MM.1S (cell line): Measurements from ENCODE around the gene NDUFS7.

Source experiments
- DNase-seq: peaks from one replicate; pipeline ENCODE4 v3.0.0-alpha.2; 2015
- H2AFZ ChIP-seq: fragments of 300-600 bp; sonication (generic); 2 replicates; pipeline ENCODE4 v1.6.0; 2016; ENCODE audit warnings: antibody characterized with exemption, low read length
- H3F3A ChIP-seq: fragments of 300-600 bp; sonication (generic); 2 replicates; pipeline ENCODE4 v1.6.1; 2016; ENCODE audit warnings: mild to moderate bottlenecking, antibody characterized with exemption, low read length, moderate library complexity, mixed read lengths; ENCODE audit not compliant: insufficient read depth
- H3K27ac ChIP-seq: fragments of 300-600 bp; sonication (generic); 2 replicates; pipeline ENCODE4 v1.5.1; 2016; ENCODE audit warnings: mild to moderate bottlenecking, low read length
- H3K27me3 ChIP-seq: fragments of 300-600 bp; sonication (generic); replicated peaks from 2 replicates; pipeline ENCODE4 v1.6.0; 2016; ENCODE audit warnings: low read length; ENCODE audit not compliant: insufficient read depth
- H3K36me3 ChIP-seq: fragments of 300-600 bp; sonication (generic); replicated peaks from 2 replicates; pipeline ENCODE4 v1.6.1; 2016; ENCODE audit warnings: mild to moderate bottlenecking, low read length, mixed read lengths; ENCODE audit not compliant: insufficient read depth
- H3K4me1 ChIP-seq: fragments of 300-600 bp; sonication (generic); 2 replicates; pipeline ENCODE4 v1.6.1; 2016; ENCODE audit warnings: low read length, mixed read lengths
- H3K4me2 ChIP-seq: fragments of 300-600 bp; sonication (generic); 2 replicates; pipeline ENCODE4 v1.6.0; 2016; ENCODE audit warnings: low read depth, low read length
- H3K4me3 ChIP-seq: fragments of 300-600 bp; sonication (generic); 2 replicates; pipeline ENCODE4 v1.5.1; 2016; ENCODE audit warnings: low read length, mixed read lengths
- H3K79me2 ChIP-seq: fragments of 300-600 bp; sonication (generic); 2 replicates; pipeline ENCODE4 v1.6.1; 2016; ENCODE audit warnings: mixed run types, low read length, mixed read lengths
- H3K9ac ChIP-seq: fragments of 300-600 bp; sonication (generic); 2 replicates; pipeline ENCODE4 v1.6.1; 2016; ENCODE audit warnings: low read length, mixed read lengths
- H3K9me2 ChIP-seq: fragments of 300-600 bp; sonication (generic); replicated peaks from 2 replicates; pipeline ENCODE4 v1.6.1; 2016; ENCODE audit warnings: mild to moderate bottlenecking, low read length, mixed read lengths; ENCODE audit not compliant: insufficient read depth
- H3K9me3 ChIP-seq: fragments of 300-600 bp; sonication (generic); replicated peaks from 2 replicates; pipeline ENCODE4 v1.6.1; 2016; ENCODE audit warnings: mild to moderate bottlenecking, low read length, mixed read lengths; ENCODE audit not compliant: insufficient read depth
- H4K20me1 ChIP-seq: fragments of 300-600 bp; sonication (generic); 2 replicates; pipeline ENCODE4 v1.6.1; 2016; ENCODE audit warnings: mild to moderate bottlenecking, low read length, moderate library complexity, mixed read lengths; ENCODE audit not compliant: insufficient read depth
- CTCF ChIP-seq: fragments of 300-600 bp; sonication (generic); IDR thresholded peaks from 2 replicates; pipeline ENCODE4 v1.5.1; 2016; ENCODE audit warnings: antibody characterized with exemption, low read length, mixed read lengths
- EZH2 ChIP-seq: fragments of 300-600 bp; sonication (generic); optimal IDR thresholded peaks from 2 replicates; pipeline ENCODE3; 2017; ENCODE audit warnings: low read depth, mild to moderate bottlenecking, antibody characterized with exemption, low read length, mixed read lengths
- EZH2phosphoT487 ChIP-seq: fragments of 300-600 bp; sonication (generic); IDR thresholded peaks from 2 replicates; pipeline ENCODE4 v1.6.1; 2018; ENCODE audit warnings: antibody characterized with exemption, low read length

The NDUFS7 gene

GRCh38 chr19:1424192-1424955, 40.7 kb downstream of the NDUFS7 start:
- Histone ChIP-seq H3K9me2 (no peaks in the 10 kb centered on the region), H3K36me3 (peaks cover 32% of the 10 kb centered on the region), H3K4me1 (no peaks in the 10 kb centered on the region), H2AFZ (no peak overlapping the region), H4K20me1 (peaks cover 7% of the 10 kb centered on the region; the same call in 1 of the 2 replicates), H3K79me2 (peaks cover 82% of the 10 kb centered on the region), H3K9ac (no peak overlapping the region), H3F3A (peaks cover 4% of the 10 kb centered on the region; the same call in 1 of the 2 replicates), H3K4me2 (no peak overlapping the region), H3K27me3 (no peaks in the 10 kb centered on the region), H3K4me3 (no peak overlapping the region), H3K9me3 (no peaks in the 10 kb centered on the region), H3K27ac (no peak overlapping the region)
- TF ChIP-seq EZH2phosphoT487: no peak
- TF ChIP-seq CTCF: no peak
- no peak for TF ChIP-seq EZH2
- no peak for DNase-seq

GRCh38 chr19:1425102-1425837, 41.6 kb downstream of the NDUFS7 start:
- Histone ChIP-seq H3K9ac (no peak overlapping the region), H3K4me1 (no peaks in the 10 kb centered on the region), H3K9me3 (no peaks in the 10 kb centered on the region), H3F3A (peaks cover 4% of the 10 kb centered on the region; the same call in 1 of the 2 replicates), H3K9me2 (no peaks in the 10 kb centered on the region), H3K27ac (no peak overlapping the region), H3K27me3 (no peaks in the 10 kb centered on the region), H4K20me1 (0 out of 2 replicates have a peak, but pooled peaks cover 7% of the 10 kb centered on the region), H3K4me3 (no peak overlapping the region), H3K79me2 (peaks cover 80% of the 10 kb centered on the region), H3K4me2 (no peak overlapping the region), H2AFZ (no peak overlapping the region), H3K36me3 (peaks cover 29% of the 10 kb centered on the region)
- TF ChIP-seq CTCF: no peak
- no peak for TF ChIP-seq EZH2phosphoT487
- no peak for TF ChIP-seq EZH2
- no peak for DNase-seq

- Histone ChIP-seq H3K27ac (no peak overlapping the region), H3K27me3 (no peaks in the 10 kb centered on the region), H3K36me3 (peaks cover 29% of the 10 kb centered on the region), H3K4me3 (no peak overlapping the region), H3K4me2 (no peak overlapping the region), H3F3A (peaks cover 4% of the 10 kb centered on the region; the same call in 1 of the 2 replicates), H3K79me2 (peaks cover 73% of the 10 kb centered on the region), H3K9me2 (no peaks in the 10 kb centered on the region), H3K4me1 (no peaks in the 10 kb centered on the region), H3K9me3 (no peaks in the 10 kb centered on the region), H3K9ac (no peak overlapping the region), H4K20me1 (0 out of 2 replicates have a peak, but pooled peaks cover 7% of the 10 kb centered on the region), H2AFZ (no peak overlapping the region)
- TF ChIP-seq EZH2 (no peak), CTCF (no peak), EZH2phosphoT487 (no peak)
- no peak for DNase-seq
Measured at GRCh38 chr19:1425902-1426301, 42.2 kb downstream of the NDUFS7 start.
